H1 (cell line): Measurements from ENCODE around the gene BCAS1. TPM values are rescaled to one million over a fixed set of nuclear protein-coding genes. Genes with fewer than 3 reads are reported as not detected.

ENCODE experiments used
- CTCF ChIA-PET: fragments of 300-600 bp; sonication (Branson Sonifier 250); formaldehyde crosslinking; loops from one replicate; lab custom pipeline; 2021; ENCODE audit not compliant: partially characterized antibody; lab: Charles Lee
- POLR2A ChIA-PET: fragments of 300-600 bp; sonication (Branson Sonifier 250); formaldehyde crosslinking; loops from one replicate; lab custom pipeline; 2021; ENCODE audit warnings: inconsistent platforms; ENCODE audit not compliant: partially characterized antibody; lab: Charles Lee
- DNase-seq, 2 experiments: peaks; one replicate each; pipeline versions ENCODE4 v3.0.0 to v3.0.0-alpha.2; 2010 to 2022; ENCODE audit warnings: low spot score in 2 of 2, low read depth in 1 of 2, mixed read lengths in 1 of 2
- FAIRE-seq: peaks from 2 replicates; lab custom pipeline; 2011; peaks lifted over from hg19 to GRCh38; lab: Jason Lieb, UNC
- H2AFZ ChIP-seq: 2 replicates; pipeline ENCODE4 v1.8.1; 2012; ENCODE audit warnings: low read length, inconsistent platforms
- H2AK5ac ChIP-seq: 2 replicates; pipeline ENCODE4 v1.6.1; 2013; ENCODE audit warnings: low read depth, low read length
- H2BK120ac ChIP-seq: replicated peaks from 2 replicates; pipeline ENCODE3; 2013; ENCODE audit warnings: low read depth, low read length, inconsistent platforms
- H2BK12ac ChIP-seq: 2 replicates; pipeline ENCODE4 v1.6.1; 2013; ENCODE audit warnings: low read depth, low read length
- H2BK15ac ChIP-seq: 2 replicates; pipeline ENCODE4 v1.6.1; 2013; ENCODE audit warnings: low read length
- H2BK20ac ChIP-seq: 2 replicates; pipeline ENCODE4 v1.6.1; 2013; ENCODE audit warnings: low read length
- H2BK5ac ChIP-seq: 2 replicates; pipeline ENCODE4 v1.6.1; 2013; ENCODE audit warnings: low read depth, low read length
- H3K14ac ChIP-seq: 2 replicates; pipeline ENCODE4 v1.6.1; 2013; ENCODE audit warnings: inconsistent platforms; ENCODE audit not compliant: insufficient read length
- H3K18ac ChIP-seq: 2 replicates; pipeline ENCODE4 v1.6.1; 2013; ENCODE audit warnings: low read length; ENCODE audit errors: extremely low read depth
- H3K23ac ChIP-seq: 2 replicates; pipeline ENCODE4 v1.6.1; 2013; ENCODE audit warnings: inconsistent platforms; ENCODE audit not compliant: insufficient read length
- H3K23me2 ChIP-seq: 2 replicates; pipeline ENCODE4 v1.6.1; 2013; ENCODE audit warnings: low read depth, low read length
- H3K27ac ChIP-seq: 2 replicates; pipeline ENCODE4 v1.6.1; 2011; ENCODE audit warnings: low read depth, low read length, inconsistent platforms
- H3K27me3 ChIP-seq, 4 experiments: replicated peaks in 1 of 4; 1 replicate in 1 of 4; 2 replicates in 3 of 4; pipeline versions ENCODE4 v1.6.1 to v1.8.1; 2011 to 2013; ENCODE audit warnings: low read length in 3 of 4, mild to moderate bottlenecking in 3 of 4, inconsistent platforms in 2 of 4, mixed read lengths in 2 of 4, moderate library complexity in 1 of 4; ENCODE audit not compliant: control insufficient read depth in 3 of 4, insufficient read depth in 3 of 4; ENCODE audit errors: extremely low read depth in 1 of 4
- H3K36me3 ChIP-seq, 4 experiments: 2 replicates each; pipeline versions ENCODE4 v1.6.1 to v1.8.1; 2011 to 2013; ENCODE audit warnings: mild to moderate bottlenecking in 4 of 4, low read length in 3 of 4, moderate library complexity in 2 of 4, control low read depth in 1 of 4, inconsistent platforms in 1 of 4; ENCODE audit not compliant: insufficient read depth in 4 of 4, control insufficient read depth in 2 of 4
- H3K4ac ChIP-seq: replicated peaks from 2 replicates; pipeline ENCODE3; 2013; ENCODE audit warnings: low read length, low read depth, mixed read lengths, inconsistent platforms; ENCODE audit not compliant: insufficient read length
- H3K4me1 ChIP-seq, 4 experiments: replicated peaks in 1 of 4; 1 replicate in 1 of 4; 2 replicates in 3 of 4; pipeline versions ENCODE4 v1.6.1 to v1.8.1; 2011 to 2013; ENCODE audit warnings: low read length in 3 of 4, inconsistent platforms in 2 of 4, mixed read lengths in 1 of 4; ENCODE audit not compliant: insufficient read depth in 4 of 4, control insufficient read depth in 3 of 4
- H3K4me2 ChIP-seq, 2 experiments: 2 replicates each; pipeline versions ENCODE4 v1.6.1 to v1.8.1; 2011 to 2013; ENCODE audit warnings: low read depth in 2 of 2, low read length in 2 of 2, control low read depth in 1 of 2, inconsistent platforms in 1 of 2, mild to moderate bottlenecking in 1 of 2; ENCODE audit not compliant: insufficient read depth in 1 of 2
- H3K4me3 ChIP-seq, 4 experiments: fragments of 200-600, 300-600 bp in 1 of 4; sonication (generic), shearing (Covaris generic), sonication (Bioruptor Twin) in 1 of 4; 2 replicates each; pipeline versions ENCODE4 v1.5.1 to v1.8.1; 2011 to 2016; ENCODE audit warnings: low read length in 4 of 4, low read depth in 3 of 4, control low read depth in 2 of 4, inconsistent platforms in 2 of 4, mild to moderate bottlenecking in 2 of 4, mixed read lengths in 1 of 4, moderate library complexity in 1 of 4; ENCODE audit not compliant: insufficient read depth in 2 of 4; ENCODE audit errors: extremely low read depth in 1 of 4
- H3K56ac ChIP-seq: replicated peaks from 2 replicates; pipeline ENCODE3; 2013; ENCODE audit warnings: low read depth, mild to moderate bottlenecking, mixed read lengths, low read length, inconsistent platforms; ENCODE audit not compliant: insufficient read length
- H3K79me1 ChIP-seq: 2 replicates; pipeline ENCODE4 v1.6.1; 2013; ENCODE audit warnings: low read depth, low read length, control low read depth
- H3K79me2 ChIP-seq, 2 experiments: 2 replicates each; pipeline versions ENCODE4 v1.6.1 to v1.8.1; 2012 to 2013; ENCODE audit warnings: low read length in 2 of 2, mild to moderate bottlenecking in 2 of 2, inconsistent platforms in 1 of 2; ENCODE audit not compliant: insufficient read depth in 2 of 2, control insufficient read depth in 1 of 2
- H3K9ac ChIP-seq, 4 experiments: replicated peaks in 1 of 4; 1 replicate in 1 of 4; 2 replicates in 3 of 4; pipeline versions ENCODE4 v1.6.1 to v1.8.1; 2011 to 2013; ENCODE audit warnings: low read depth in 3 of 4, low read length in 3 of 4, control low read depth in 2 of 4, mild to moderate bottlenecking in 2 of 4, moderate library complexity in 2 of 4, inconsistent platforms in 1 of 4; ENCODE audit errors: extremely low read depth in 1 of 4
- H3K9me3 ChIP-seq, 2 experiments: 2 replicates each; pipeline versions ENCODE4 v1.6.1 to v1.8.1; 2012 to 2013; ENCODE audit warnings: mild to moderate bottlenecking in 2 of 2, moderate library complexity in 2 of 2, control low read depth in 1 of 2, inconsistent platforms in 1 of 2, low read depth in 1 of 2, low read length in 1 of 2, mixed read lengths in 1 of 2; ENCODE audit not compliant: insufficient read depth in 2 of 2
- H4K20me1 ChIP-seq, 2 experiments: replicated peaks in 1 of 2; 2 replicates each; pipeline versions ENCODE3 to v1.8.1; 2011 to 2013; ENCODE audit warnings: inconsistent platforms in 2 of 2, low read length in 2 of 2, mild to moderate bottlenecking in 1 of 2; ENCODE audit not compliant: insufficient read depth in 2 of 2, control insufficient read depth in 1 of 2
- H4K5ac ChIP-seq: 2 replicates; pipeline ENCODE4 v1.6.1; 2013; ENCODE audit warnings: low read length, low read depth, mixed read lengths, inconsistent platforms; ENCODE audit not compliant: insufficient read length
- H4K8ac ChIP-seq: 2 replicates; pipeline ENCODE4 v1.8.0; 2013; ENCODE audit warnings: mild to moderate bottlenecking, moderate library complexity, low read length, inconsistent platforms; ENCODE audit not compliant: insufficient read depth; ENCODE audit errors: extremely low read depth
- H4K91ac ChIP-seq: replicated peaks from 2 replicates; pipeline ENCODE3; 2013; ENCODE audit warnings: low read length, mixed read lengths, inconsistent platforms; ENCODE audit not compliant: insufficient read length
- BRCA1 ChIP-seq: IDR thresholded peaks from 2 replicates; pipeline ENCODE4 v1.6.1; 2012; ENCODE audit warnings: low read depth, low read length, improper control_type of control experiment
- CREB1 ChIP-seq: IDR thresholded peaks from 2 replicates; pipeline ENCODE4 v1.6.1; 2012; ENCODE audit warnings: inconsistent platforms
- POU5F1 ChIP-seq: IDR thresholded peaks from 2 replicates; pipeline ENCODE4 v1.6.1; 2011; ENCODE audit warnings: low read depth, mild to moderate bottlenecking, low read length, moderate library complexity
- SP1 ChIP-seq: IDR thresholded peaks from 2 replicates; pipeline ENCODE4 v1.6.1; 2011; ENCODE audit warnings: low read depth, low read length
- WGBS, 2 experiments: shearing (Covaris generic) in 1 of 2; methylation state at CpG; one replicate each; pipeline versions ENCODE4 v1.1.6 to v1.1.7; 2013 to 2015; ENCODE audit warnings: low lambda C conversion rate in 2 of 2, mixed read lengths in 2 of 2, inconsistent platforms in 1 of 2, low coverage in 1 of 2, missing lambda C conversion rate in 1 of 2; ENCODE audit not compliant: insufficient replicate concordance in 2 of 2, insufficient coverage in 1 of 2, insufficient read length in 1 of 2; ENCODE audit errors: extremely low coverage in 1 of 2, missing lambda C conversion rate in 1 of 2; 5-methylcytosine and 5-hydroxymethylcytosine counted together
- polyA plus RNA-seq, 7 experiments: library from polyadenylated mRNA; depleted of rRNA in 3 of 7; stranded (reverse) in 5 of 7; unstranded in 2 of 7; fragments of >200 nt in 5 of 7; fragments of 200-250 nt in 2 of 7; gene quantifications; 1 replicate in 5 of 7; 2 replicates in 1 of 7; 4 replicates in 1 of 7; pipeline versions ENCODE4 v1.2.1 to v1.2.3, GENCODE V29; 2011 to 2013; ENCODE audit warnings: missing spikeins in 2 of 7, mixed read lengths in 2 of 7
- total RNA-seq: library from RNA; stranded (reverse); fragmentation: NEBNext Ultra II Directional; extraction: Animal tissue kit (Norgen Biotek cat#: 25700); gene quantifications from 2 replicates; pipeline ENCODE4 v1.2.1, GENCODE V29; 2021

BCAS1 gene
- total and polyA plus RNA-seq, 2 of the 8 experiments (the other 6 are each of a cell fraction or from before 2014, with no cell fraction given), result 0.06 to 0.19 TPM

- no peak overlapping the region for H2AFZ ChIP-seq
- H3K79me1 ChIP-seq, result no peaks in the 10 kb centered on the region
- no peaks in the 10 kb centered on the region for H3K9me3 ChIP-seq
- H3K4ac ChIP-seq, result no peak overlapping the region
- no peak overlapping the region for H4K5ac ChIP-seq
- H3K4me1 ChIP-seq, result peaks cover 7 to 20% (median 14%) of the 10 kb centered on the region in 4 experiments
- H3K4me2 ChIP-seq, result no peak overlapping the region
- CTCF ChIA-PET, result interaction anchor here (2.5 to 3.1 kb wide), 2 partner anchors 23 to 30 kb away, joined by 9 to 10 read pairs; no protein-coding TSS in a partner anchor
- H4K91ac ChIP-seq, result no peak overlapping the region
- no peak for DNase-seq
- H4K20me1 ChIP-seq, result no peaks in the 10 kb centered on the region
- H3K27me3 ChIP-seq, result no peaks in the 10 kb centered on the region
- H2BK20ac ChIP-seq, result no peak overlapping the region
- TF ChIP-seq SP1 (no peak), CREB1 (no peak), BRCA1 (no peak), POU5F1 (no peak)
- WGBS, 2 experiments, result 89% methylated on average over 10 of the region's 10 CpGs; no CpG with 5 or more reads in 1 of the 2 experiments
- no peak overlapping the region for H2BK120ac ChIP-seq
- no peak overlapping the region for H3K23ac ChIP-seq
- H3K27ac ChIP-seq, result no peak overlapping the region
- no peak overlapping the region for H2BK5ac ChIP-seq
- no peaks in the 10 kb centered on the region for H3K79me2 ChIP-seq
- no peak overlapping the region for H3K14ac ChIP-seq
- H3K56ac ChIP-seq, result no peak overlapping the region
- no peaks in the 10 kb centered on the region for H3K36me3 ChIP-seq
- H2AK5ac ChIP-seq, result no peak overlapping the region
- no peak overlapping the region for H4K8ac ChIP-seq
- H3K9ac ChIP-seq, result no peak overlapping the region
- H3K4me3 ChIP-seq, result no peak overlapping the region
- no peak overlapping the region for H3K18ac ChIP-seq
- POLR2A ChIA-PET, result no interaction called here
- H3K23me2 ChIP-seq, result no peaks in the 10 kb centered on the region
- no peak overlapping the region for H2BK15ac ChIP-seq
- FAIRE-seq, result no peak
- no peak overlapping the region for H2BK12ac ChIP-seq
Measured at GRCh38 chr20:54073288-54073687, 2.9 kb upstream of the BCAS1 start.
